Astrocyte (in vitro differentiated cells and primary cell): ENCODE measurements around the gene INPP4B. TPM values are rescaled to one million over a fixed set of nuclear protein-coding genes. Genes with fewer than 3 reads are reported as not detected.

Experiments used
- DNase-seq: peaks from one replicate; pipeline ENCODE4 v3.0.0-alpha.2; 2010; ENCODE audit warnings: low read depth
- FAIRE-seq: peaks from 2 replicates; lab custom pipeline; 2011; peaks lifted over from hg19 to GRCh38; lab: Jason Lieb, UNC
- H2AFZ ChIP-seq: 2 replicates; pipeline ENCODE4 v1.6.0; 2012; ENCODE audit warnings: low read depth, low read length, inconsistent platforms
- H3K27ac ChIP-seq: 2 replicates; pipeline ENCODE4 v1.5.1; 2011; ENCODE audit warnings: low read depth, low read length, inconsistent platforms
- H3K27me3 ChIP-seq: 2 replicates; pipeline ENCODE4 v1.6.0; 2011; ENCODE audit warnings: low read length, inconsistent platforms; ENCODE audit not compliant: insufficient read depth
- H3K36me3 ChIP-seq: 2 replicates; pipeline ENCODE4 v1.5.1; 2011; ENCODE audit warnings: low read length, inconsistent platforms; ENCODE audit not compliant: insufficient read depth
- H3K4me1 ChIP-seq: 2 replicates; pipeline ENCODE4 v1.5.1; 2011; ENCODE audit warnings: low read length, inconsistent platforms; ENCODE audit not compliant: insufficient read depth
- H3K4me2 ChIP-seq: 2 replicates; pipeline ENCODE4 v1.6.0; 2012; ENCODE audit warnings: low read length, inconsistent platforms
- H3K4me3 ChIP-seq: 2 replicates; pipeline ENCODE4 v1.5.1; 2011; ENCODE audit warnings: low read depth, mild to moderate bottlenecking, low read length, inconsistent platforms; ENCODE audit not compliant: insufficient read depth
- H3K79me2 ChIP-seq: 2 replicates; pipeline ENCODE4 v1.6.0; 2012; ENCODE audit warnings: mild to moderate bottlenecking, low read length, inconsistent platforms; ENCODE audit not compliant: insufficient read depth
- H3K9ac ChIP-seq: 2 replicates; pipeline ENCODE4 v1.6.0; 2012; ENCODE audit warnings: mild to moderate bottlenecking, low read length, inconsistent platforms
- H3K9me3 ChIP-seq: 2 replicates; pipeline ENCODE4 v1.5.1; 2012; ENCODE audit warnings: low read depth, mild to moderate bottlenecking, low read length, inconsistent platforms; ENCODE audit not compliant: insufficient read depth
- H4K20me1 ChIP-seq: 2 replicates; pipeline ENCODE4 v1.6.0; 2012; ENCODE audit warnings: low read length, inconsistent platforms; ENCODE audit not compliant: insufficient read depth
- H3K27ac Mint-ChIP-seq: one replicate; pipeline ENCODE4 v1.8.0; 2021; ENCODE audit warnings: mild to moderate bottlenecking, mixed read lengths; ENCODE audit not compliant: unreplicated experiment
- H3K27me3 Mint-ChIP-seq: one replicate; pipeline ENCODE4 v1.8.0; 2021; ENCODE audit warnings: low read depth, mixed read lengths; ENCODE audit not compliant: unreplicated experiment
- H3K36me3 Mint-ChIP-seq: one replicate; pipeline ENCODE4 v1.8.0; 2021; ENCODE audit warnings: low read depth, mixed read lengths; ENCODE audit not compliant: unreplicated experiment
- H3K4me1 Mint-ChIP-seq: one replicate; pipeline ENCODE4 v1.8.0; 2021; ENCODE audit warnings: low read depth, mixed read lengths; ENCODE audit not compliant: unreplicated experiment
- H3K4me3 Mint-ChIP-seq: one replicate; pipeline ENCODE4 v1.8.0; 2021; ENCODE audit warnings: mild to moderate bottlenecking, moderate library complexity, mixed read lengths; ENCODE audit not compliant: unreplicated experiment
- H3K9me3 Mint-ChIP-seq: one replicate; pipeline ENCODE4 v1.8.0; 2021; ENCODE audit warnings: mild to moderate bottlenecking, mixed read lengths; ENCODE audit not compliant: unreplicated experiment
- CTCF ChIP-seq: IDR thresholded peaks from 2 replicates; pipeline ENCODE4 v1.5.1; 2011; ENCODE audit warnings: low read depth, mild to moderate bottlenecking, inconsistent platforms, low read length, moderate library complexity; ENCODE audit not compliant: insufficient read depth
- EZH2 ChIP-seq: IDR thresholded peaks from 2 replicates; pipeline ENCODE4 v1.6.1; 2012; ENCODE audit warnings: mild to moderate bottlenecking, low read length, inconsistent platforms; ENCODE audit not compliant: insufficient read depth
- total RNA-seq: library from RNA; stranded (reverse); gene quantifications from 2 replicates; pipeline ENCODE4 v1.2.1, GENCODE V29; 2021

Gene INPP4B
- total RNA-seq, 1 donor from 2014 or later: 2.8 TPM

GRCh38 chr4:142097015-142097414 is 749.1 kb downstream of the INPP4B start:
- H3K79me2 ChIP-seq: no peaks in the 10 kb centered on the region
- no peak overlapping the region for H3K27ac Mint-ChIP-seq
- H3K9me3 Mint-ChIP-seq: peaks cover 2% of the 10 kb centered on the region
- H3K4me1 Mint-ChIP-seq: peaks cover 2% of the 10 kb centered on the region
- H3K4me1 ChIP-seq: peaks cover 18% of the 10 kb centered on the region
- peak overlapping the region; percentile 38 for H3K27ac ChIP-seq
- FAIRE-seq: no peak
- H4K20me1 ChIP-seq: no peaks in the 10 kb centered on the region
- no peak for DNase-seq
- TF ChIP-seq EZH2: no peak
- TF ChIP-seq CTCF: no peak
- H3K4me3 ChIP-seq: no peak overlapping the region
- no peaks in the 10 kb centered on the region for H3K36me3 ChIP-seq
- no peak overlapping the region for H3K4me3 Mint-ChIP-seq
- H3K36me3 Mint-ChIP-seq: no peaks in the 10 kb centered on the region
- H3K9me3 ChIP-seq: no peaks in the 10 kb centered on the region
- H3K27me3 Mint-ChIP-seq: no peaks in the 10 kb centered on the region
- no peak overlapping the region for H3K4me2 ChIP-seq
- H2AFZ ChIP-seq: no peak overlapping the region
- no peak overlapping the region for H3K9ac ChIP-seq
- H3K27me3 ChIP-seq: no peaks in the 10 kb centered on the region

GRCh38 chr4:142095886-142096605 is 750.1 kb downstream of the INPP4B start:
- peak overlapping the region; percentile 31 for H3K4me2 ChIP-seq
- peak; percentile 98 for DNase-seq
- no peak overlapping the region for H3K27ac Mint-ChIP-seq

More at GRCh38 chr4:142095886-142096605, 750.1 kb downstream of the INPP4B start:
- Mint-ChIP-seq H3K27me3 (no peaks in the 10 kb centered on the region), H3K9me3 (peaks cover 2% of the 10 kb centered on the region), H3K36me3 (no peaks in the 10 kb centered on the region), H3K4me1 (peaks cover 2% of the 10 kb centered on the region), H3K4me3 (no peak overlapping the region)
- Histone ChIP-seq H3K27me3 (no peaks in the 10 kb centered on the region), H3K27ac (peak overlapping the region; percentile 57), H3K79me2 (no peaks in the 10 kb centered on the region), H3K36me3 (no peaks in the 10 kb centered on the region), H3K4me3 (no peak overlapping the region), H3K9ac (no peak overlapping the region), H3K9me3 (no peaks in the 10 kb centered on the region), H3K4me1 (peaks cover 22% of the 10 kb centered on the region), H4K20me1 (no peaks in the 10 kb centered on the region), H2AFZ (no peak overlapping the region)
- no peak for TF ChIP-seq CTCF
- FAIRE-seq: peak; percentile 99
